NCI-H2107 treated with DMSO at 0.1 percent for 48 hours (cell line): ENCODE data around the gene DIO2.

Experiments
- DNase-seq: peaks from one replicate; lab custom pipeline; 2025; ENCODE audit not compliant: unreplicated experiment; lab: John Stamatoyannopoulos, UW

Gene DIO2

DNA sequence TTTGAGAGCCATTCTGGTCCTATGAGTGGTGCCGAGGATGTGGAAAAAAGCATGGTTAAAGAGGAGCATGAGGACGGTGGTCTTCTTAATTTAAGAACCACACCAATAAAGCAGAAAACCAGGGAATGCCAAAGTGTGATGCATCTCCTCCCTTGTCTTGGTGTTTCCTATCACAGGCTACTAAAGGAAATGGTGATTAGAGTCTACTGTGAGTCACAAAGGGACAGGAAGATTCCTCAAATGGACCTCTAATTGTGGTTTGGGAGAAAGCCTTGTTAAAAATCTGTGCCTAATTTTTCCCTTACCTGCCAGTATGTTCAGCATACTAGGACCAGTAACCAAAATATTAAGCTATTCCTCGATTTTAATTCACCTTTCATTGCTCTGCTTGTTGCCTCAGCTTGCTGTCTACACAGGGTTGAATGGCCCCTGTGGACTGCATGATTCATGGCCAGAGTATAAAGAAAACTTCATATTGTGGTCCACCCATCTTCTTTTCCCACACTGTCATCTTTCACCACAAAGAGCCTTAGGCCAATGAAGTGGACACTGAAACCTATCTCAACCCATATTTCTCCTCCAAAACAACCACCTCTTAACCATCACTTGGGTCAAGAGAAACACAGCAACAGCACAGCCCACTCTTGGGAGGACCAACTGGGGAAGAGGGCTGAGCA, 38.8 kb downstream of the DIO2 start:
- DNase-seq: no peak

DNA sequence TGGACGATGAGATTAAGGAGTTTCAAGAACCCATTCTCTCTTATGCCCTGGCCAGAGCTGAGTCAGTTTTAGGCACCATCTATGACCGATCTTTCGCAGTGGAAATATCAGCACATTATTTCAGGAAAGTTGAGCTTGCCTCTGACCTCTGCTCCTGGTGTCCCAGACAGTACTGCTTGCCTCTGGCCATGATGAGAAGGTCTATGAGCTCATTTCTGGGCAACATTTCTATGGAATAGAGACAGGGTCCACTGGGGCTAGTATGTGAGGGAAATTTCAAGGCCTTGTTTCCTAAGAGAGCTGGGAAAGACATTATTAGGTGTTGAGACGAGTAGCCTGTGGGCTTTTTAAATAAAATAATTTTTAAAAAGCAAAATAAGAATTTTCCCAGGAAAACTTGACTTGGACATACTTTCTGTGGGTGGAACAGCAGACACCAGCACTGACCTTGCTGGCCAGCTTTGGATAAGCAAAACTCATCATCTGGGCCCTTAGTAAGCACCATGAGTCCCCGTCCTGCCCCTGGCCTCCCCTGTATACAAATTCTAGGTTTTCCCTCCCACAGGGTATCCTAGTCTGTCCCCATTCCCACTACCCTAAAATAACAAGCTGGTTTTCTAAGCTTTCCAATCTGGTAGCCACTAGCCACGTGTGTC, 43.4 kb downstream of the DIO2 start:
- DNase-seq: no peak

DNA sequence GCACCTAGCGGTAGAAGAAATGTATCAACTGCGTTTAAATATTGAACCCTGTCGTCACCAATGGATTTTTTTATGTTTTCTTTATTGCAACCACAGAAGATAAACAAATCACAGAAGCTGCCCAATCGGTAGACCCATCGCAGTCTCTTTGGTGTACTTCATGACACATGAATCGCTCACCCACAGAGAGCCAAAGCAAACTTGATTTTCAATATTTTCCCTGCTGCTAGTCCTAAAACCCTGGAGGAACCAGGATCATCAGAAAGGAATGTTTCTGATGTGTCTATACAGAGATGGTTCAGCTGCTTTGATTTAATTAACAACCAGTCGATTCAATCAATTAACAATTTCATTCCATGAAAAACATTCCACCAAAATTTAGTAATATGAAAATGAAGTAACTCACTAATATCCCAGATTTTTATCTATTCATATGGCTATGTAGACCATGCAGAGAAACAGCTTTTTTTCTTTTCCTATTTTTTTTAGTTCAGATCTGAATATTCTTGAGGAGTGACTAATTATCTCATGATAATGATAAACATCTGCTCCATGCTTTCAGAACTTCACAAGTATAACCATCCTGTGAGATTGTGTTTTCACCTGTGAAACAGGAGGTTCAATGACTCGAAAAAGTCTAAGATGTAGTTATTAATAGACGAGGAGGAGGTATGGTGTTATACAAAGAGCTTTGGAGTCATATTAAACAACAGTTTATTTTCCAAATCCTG, 46.1 kb downstream of the DIO2 start:
- no peak for DNase-seq

DNA sequence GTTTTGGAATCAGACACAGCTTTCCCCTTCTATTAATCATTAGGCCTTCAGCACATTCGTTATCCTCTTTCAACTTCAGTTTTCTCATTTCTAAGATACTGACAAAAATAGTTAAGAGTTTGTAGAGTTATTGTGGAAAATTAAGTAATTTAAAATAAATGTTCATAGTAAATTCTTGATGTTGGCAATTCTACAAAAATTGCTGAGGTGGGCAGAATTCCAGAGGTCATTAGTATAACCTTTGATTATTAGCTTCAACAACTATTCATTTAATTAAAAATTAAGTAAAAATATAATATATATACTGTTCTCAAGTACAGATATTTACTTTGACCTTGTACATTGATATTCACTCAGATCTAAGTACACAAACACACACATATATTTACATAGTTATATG, 58.5 kb downstream of the DIO2 start:
- no peak for DNase-seq

DNA sequence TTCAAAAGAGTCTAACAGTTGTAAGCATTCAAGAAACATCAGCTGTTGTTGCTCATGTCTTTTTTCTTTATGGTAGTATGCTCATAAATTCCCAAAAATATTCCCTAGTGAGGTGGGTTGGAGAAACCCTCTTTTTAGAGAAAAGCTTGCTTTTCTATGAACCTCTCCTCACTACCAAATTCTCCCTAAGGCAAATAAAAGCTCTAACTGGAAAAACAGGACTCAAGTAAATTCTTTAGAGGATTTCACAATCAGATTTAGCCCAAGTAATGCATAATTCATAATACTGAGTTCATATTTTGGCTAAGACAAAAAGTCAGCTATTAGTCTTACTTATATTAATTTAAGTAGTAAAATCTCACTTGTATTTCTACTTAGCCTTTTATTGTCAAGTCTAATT, 59.1 kb downstream of the DIO2 start:
- DNase-seq: no peak

DNA sequence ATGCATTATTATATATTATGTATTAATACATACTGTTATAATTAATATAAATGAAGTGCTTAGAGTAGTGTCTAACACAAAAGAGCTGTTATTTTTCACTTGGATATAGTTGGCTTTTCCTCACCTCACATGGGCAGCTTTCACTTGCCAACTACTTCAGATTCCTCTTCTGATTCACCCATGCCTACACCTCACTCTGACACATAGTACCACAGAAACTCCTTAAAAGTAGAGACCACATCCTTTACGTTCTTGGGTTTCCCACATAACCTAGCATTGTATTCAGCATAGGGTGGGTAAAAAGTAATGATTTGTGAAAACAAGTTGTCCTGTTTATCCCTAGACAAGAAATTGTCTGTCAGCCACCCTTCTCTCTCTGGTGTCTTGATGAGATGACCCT, 61.0 kb downstream of the DIO2 start:
- DNase-seq: no peak
